DND-41 (cell line): ENCODE measurements around the gene ADCY7.

ENCODE experiments used
- ATAC-seq: fragments of 200-7000 bp; cut with Tn5 transposase; 3 replicates; pipeline ENCODE4 v1.9.1; 2021; ENCODE audit warnings: low read depth; ENCODE audit not compliant: insufficient read depth
- DNase-seq: peaks from one replicate; pipeline ENCODE4 v3.0.0-alpha.2; 2020
- H2AFZ ChIP-seq: 2 replicates; pipeline ENCODE4 v1.6.0; 2012; ENCODE audit warnings: low read depth, low read length
- H3K27ac ChIP-seq: 2 replicates; pipeline ENCODE4 v1.5.1; 2012; ENCODE audit warnings: low read length, inconsistent platforms
- H3K27me3 ChIP-seq: fragments of 200-600 bp; sonication (generic); 2 replicates; pipeline ENCODE4 v1.6.0; 2012; ENCODE audit warnings: low read length, mild to moderate bottlenecking, inconsistent platforms; ENCODE audit not compliant: insufficient read depth, poor library complexity
- H3K36me3 ChIP-seq: 2 replicates; pipeline ENCODE4 v1.5.1; 2012; ENCODE audit warnings: low read length, inconsistent platforms; ENCODE audit not compliant: insufficient read depth
- H3K4me1 ChIP-seq: 2 replicates; pipeline ENCODE4 v1.5.1; 2012; ENCODE audit warnings: mild to moderate bottlenecking, low read length; ENCODE audit not compliant: insufficient read depth
- H3K4me2 ChIP-seq: 2 replicates; pipeline ENCODE4 v1.6.0; 2012; ENCODE audit warnings: mild to moderate bottlenecking, moderate library complexity, low read length, inconsistent platforms; ENCODE audit not compliant: insufficient read depth
- H3K4me3 ChIP-seq, 2 experiments: fragments of 200-600 bp in 1 of 2; shearing (Covaris generic) in 1 of 2; 2 replicates each; pipeline ENCODE4 v1.5.1; 2012 to 2016; ENCODE audit warnings: inconsistent platforms in 2 of 2, low read length in 2 of 2, mild to moderate bottlenecking in 2 of 2, low read depth in 1 of 2, moderate library complexity in 1 of 2
- H3K79me2 ChIP-seq: 2 replicates; pipeline ENCODE4 v1.6.0; 2012; ENCODE audit warnings: low read length, inconsistent platforms; ENCODE audit not compliant: insufficient read depth
- H3K9ac ChIP-seq: 2 replicates; pipeline ENCODE4 v1.6.0; 2012; ENCODE audit warnings: low read depth, mild to moderate bottlenecking, inconsistent platforms, low read length, moderate library complexity
- H3K9me3 ChIP-seq: 2 replicates; pipeline ENCODE4 v1.5.1; 2012; ENCODE audit warnings: low read length, moderate library complexity, mild to moderate bottlenecking, inconsistent platforms; ENCODE audit not compliant: insufficient read depth, severe bottlenecking
- H4K20me1 ChIP-seq: 2 replicates; pipeline ENCODE4 v1.6.0; 2012; ENCODE audit warnings: low read length; ENCODE audit not compliant: insufficient read depth
- EZH2 ChIP-seq: IDR thresholded peaks from 3 replicates; pipeline ENCODE4 v1.6.1; 2012; ENCODE audit warnings: borderline replicate concordance, low read depth, mild to moderate bottlenecking, moderate library complexity, low read length, inconsistent platforms; ENCODE audit not compliant: severe bottlenecking
- TF ChIP-seq, protein P1 (sequence below): IDR thresholded peaks from 2 replicates; pipeline ENCODE4 v1.5.1; 2012; ENCODE audit warnings: borderline replicate concordance, low read length, moderate library complexity, mild to moderate bottlenecking; ENCODE audit not compliant: poor library complexity, severe bottlenecking; ENCODE audit errors: extremely low read depth

ADCY7 gene

DNA sequence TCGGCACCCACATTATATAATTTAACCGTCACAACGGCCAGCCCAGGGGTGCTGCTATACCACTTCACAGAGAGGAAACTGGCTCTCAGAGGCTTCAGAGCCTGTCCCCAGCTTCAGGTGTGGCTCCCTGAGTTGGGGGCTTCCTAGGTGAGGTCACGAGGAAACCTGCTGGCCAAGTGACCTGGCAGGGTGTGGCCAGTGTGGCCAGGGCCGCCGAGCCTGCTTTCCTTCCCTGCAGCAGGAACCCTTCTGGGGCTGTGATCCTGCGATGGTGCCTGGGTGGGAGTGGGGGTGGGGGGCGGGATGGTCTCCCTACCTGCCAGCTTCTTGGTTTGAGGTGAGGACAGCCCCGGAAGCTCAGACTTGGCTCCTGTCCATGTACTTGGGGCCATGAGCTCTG lies 39.9 kb downstream of the ADCY7 start:
- no peaks in the 10 kb centered on the region for H3K4me1 ChIP-seq
- TF ChIP-seq, protein P1, sequence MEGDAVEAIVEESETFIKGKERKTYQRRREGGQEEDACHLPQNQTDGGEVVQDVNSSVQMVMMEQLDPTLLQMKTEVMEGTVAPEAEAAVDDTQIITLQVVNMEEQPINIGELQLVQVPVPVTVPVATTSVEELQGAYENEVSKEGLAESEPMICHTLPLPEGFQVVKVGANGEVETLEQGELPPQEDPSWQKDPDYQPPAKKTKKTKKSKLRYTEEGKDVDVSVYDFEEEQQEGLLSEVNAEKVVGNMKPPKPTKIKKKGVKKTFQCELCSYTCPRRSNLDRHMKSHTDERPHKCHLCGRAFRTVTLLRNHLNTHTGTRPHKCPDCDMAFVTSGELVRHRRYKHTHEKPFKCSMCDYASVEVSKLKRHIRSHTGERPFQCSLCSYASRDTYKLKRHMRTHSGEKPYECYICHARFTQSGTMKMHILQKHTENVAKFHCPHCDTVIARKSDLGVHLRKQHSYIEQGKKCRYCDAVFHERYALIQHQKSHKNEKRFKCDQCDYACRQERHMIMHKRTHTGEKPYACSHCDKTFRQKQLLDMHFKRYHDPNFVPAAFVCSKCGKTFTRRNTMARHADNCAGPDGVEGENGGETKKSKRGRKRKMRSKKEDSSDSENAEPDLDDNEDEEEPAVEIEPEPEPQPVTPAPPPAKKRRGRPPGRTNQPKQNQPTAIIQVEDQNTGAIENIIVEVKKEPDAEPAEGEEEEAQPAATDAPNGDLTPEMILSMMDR = no peak
- no peak for TF ChIP-seq EZH2
- H3K36me3 ChIP-seq = no peaks in the 10 kb centered on the region
- H3K27ac ChIP-seq = no peak overlapping the region
- no peaks in the 10 kb centered on the region for H3K9me3 ChIP-seq
- H3K4me2 ChIP-seq = no peak overlapping the region
- H2AFZ ChIP-seq = no peak overlapping the region
- H3K4me3 ChIP-seq = no peak overlapping the region
- H3K27me3 ChIP-seq = no peaks in the 10 kb centered on the region
- ATAC-seq (no peak), DNase-seq (no peak)
- H3K79me2 ChIP-seq = no peaks in the 10 kb centered on the region
- H3K9ac ChIP-seq = no peak overlapping the region
- H4K20me1 ChIP-seq = peaks cover 7% of the 10 kb centered on the region; the same call in 1 of the 2 replicates

DNA sequence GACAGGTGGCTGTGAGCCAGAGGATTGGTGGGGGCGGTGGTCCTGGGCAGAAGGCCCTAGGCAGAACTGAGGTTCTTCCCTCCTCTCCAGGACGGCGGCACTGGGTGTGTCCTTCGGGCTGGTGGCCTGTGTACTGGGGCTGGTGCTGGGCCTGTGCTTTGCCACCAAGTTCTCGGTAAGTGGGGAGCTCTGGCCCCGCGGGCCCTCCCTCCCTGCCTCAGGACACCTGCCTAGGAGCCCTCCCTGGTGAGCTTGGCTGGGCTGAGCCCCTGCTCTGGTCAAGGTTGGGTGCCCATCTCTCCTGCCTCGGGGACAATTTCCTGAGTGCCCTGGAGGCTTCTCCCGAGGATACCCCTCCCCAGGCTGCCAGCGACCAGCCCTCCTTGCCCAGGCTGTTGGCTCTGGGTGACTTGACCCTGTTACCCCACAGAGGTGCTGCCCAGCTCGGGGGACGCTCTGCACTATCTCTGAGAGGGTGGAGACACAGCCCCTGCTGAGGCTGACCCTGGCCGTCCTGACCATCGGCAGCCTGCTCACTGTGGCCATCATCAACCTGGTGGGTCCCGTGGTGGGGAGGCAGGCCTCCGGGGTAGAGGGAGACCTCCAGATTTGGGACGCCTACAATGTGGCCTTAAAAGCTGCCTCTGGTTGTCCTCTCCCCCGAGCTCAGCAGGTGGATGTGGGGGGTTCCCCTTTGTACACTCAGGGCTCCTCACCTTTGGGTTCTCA lies 42.0 kb downstream of the ADCY7 start:
- Histone ChIP-seq H3K27ac (no peak overlapping the region), H3K79me2 (no peaks in the 10 kb centered on the region), H4K20me1 (peaks cover 10% of the 10 kb centered on the region; the same call in 1 of the 2 replicates), H3K9me3 (no peaks in the 10 kb centered on the region), H2AFZ (no peak overlapping the region), H3K4me3 (no peak overlapping the region), H3K4me2 (no peak overlapping the region), H3K36me3 (peaks cover 15% of the 10 kb centered on the region; the same call in 1 of the 2 replicates), H3K4me1 (no peaks in the 10 kb centered on the region), H3K9ac (no peak overlapping the region), H3K27me3 (no peaks in the 10 kb centered on the region)
- ATAC-seq (no peak), DNase-seq (no peak)
- TF ChIP-seq EZH2 = no peak
- TF ChIP-seq, protein P1 = no peak

DNA sequence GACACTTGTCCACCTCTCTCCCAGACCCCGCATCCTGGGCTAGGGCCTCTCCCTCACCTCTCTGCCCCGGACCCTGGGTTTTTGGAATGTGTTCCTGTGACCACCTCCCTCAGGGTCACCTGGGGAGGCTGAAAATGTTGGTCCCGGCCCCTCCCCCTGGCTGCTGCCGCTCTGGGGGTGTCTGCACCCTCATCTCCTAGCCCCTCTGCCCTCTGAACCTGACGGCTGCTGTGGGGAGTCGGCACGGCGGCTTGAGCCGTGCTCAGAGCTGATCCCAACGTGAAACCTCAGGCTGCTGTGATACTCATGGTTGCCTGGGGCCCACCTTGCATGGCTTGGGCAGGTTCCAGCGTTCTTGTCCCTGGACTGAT lies 42.8 kb downstream of the ADCY7 start:
- H3K4me1 ChIP-seq = no peaks in the 10 kb centered on the region
- ATAC-seq = no peak
- H2AFZ ChIP-seq = no peak overlapping the region
- H3K4me3 ChIP-seq = no peak overlapping the region
- H3K36me3 ChIP-seq = peaks cover 22% of the 10 kb centered on the region
- no peak for DNase-seq
- no peaks in the 10 kb centered on the region for H3K27me3 ChIP-seq
- H3K4me2 ChIP-seq = no peak overlapping the region
- H3K79me2 ChIP-seq = no peaks in the 10 kb centered on the region
- H4K20me1 ChIP-seq = peaks cover 10% of the 10 kb centered on the region; the same call in 1 of the 2 replicates
- H3K27ac ChIP-seq = no peak overlapping the region
- TF ChIP-seq, protein P1 = no peak
- TF ChIP-seq EZH2 = no peak
- no peak overlapping the region for H3K9ac ChIP-seq
- H3K9me3 ChIP-seq = no peaks in the 10 kb centered on the region
